Sigmoid colon (tissue), 7 donors: ENCODE measurements around the gene MEIOB. TPM values are rescaled to one million over a fixed set of nuclear protein-coding genes. Genes with fewer than 3 reads are reported as not detected.
A peak's percentile ranks its signal among the peaks of the same experiment; 100 is the strongest.
"Not testable (repeated sequence)": the region's sequence is repeated elsewhere in the genome, so short reads cannot be mapped to it uniquely, and the experiment has no call there.

Experiments
- DNase-seq: peaks from one replicate; pipeline ENCODE4 v3.0.0-alpha.2; 2019
- H3K27ac ChIP-seq, 4 donors: fragments of 200-600 bp; sonication (generic); one replicate each; pipeline ENCODE4 v1.5.1; 2016 to 2019; ENCODE audit warnings: mild to moderate bottlenecking in 1 of 4
- H3K27me3 ChIP-seq, 3 donors: fragments of 200-600 bp; sonication (generic); one replicate each; pipeline ENCODE4 v1.5.1; 2019; ENCODE audit warnings: mild to moderate bottlenecking in 1 of 3
- H3K36me3 ChIP-seq, 4 donors: fragments of 200-600 bp; sonication (generic); one replicate each; pipeline ENCODE4 v1.5.1; 2016 to 2019
- H3K4me1 ChIP-seq, 4 donors: fragments of 200-600 bp; sonication (generic); one replicate each; pipeline ENCODE4 v1.5.1; 2017 to 2019
- H3K4me3 ChIP-seq, 4 donors: fragments of 200-600 bp; sonication (generic); one replicate each; pipeline ENCODE4 v1.5.1; 2017 to 2019; ENCODE audit warnings: mild to moderate bottlenecking in 2 of 4, moderate library complexity in 1 of 4
- H3K9me3 ChIP-seq, 4 donors: fragments of 200-600 bp in 3 of 4; sonication (generic) in 3 of 4; one replicate each; pipeline versions ENCODE4 v1.5.1 to v1.6.1; 2013 to 2019
- EP300 ChIP-seq, 4 donors: sonication (generic); formaldehyde crosslinking; IDR thresholded peaks; one replicate each; pipeline ENCODE4 v1.6.1; 2017; ENCODE audit warnings: antibody characterized with exemption in 4 of 4
- POLR2A ChIP-seq, 2 donors: fragments of 450-650 bp; IDR thresholded peaks; one replicate each; pipeline ENCODE4 v1.6.1; 2016; ENCODE audit warnings: antibody characterized with exemption in 2 of 2, mild to moderate bottlenecking in 2 of 2, moderate library complexity in 2 of 2
- POLR2AphosphoS5 ChIP-seq, 4 donors: sonication (generic); formaldehyde crosslinking; IDR thresholded peaks; one replicate each; pipeline ENCODE4 v1.6.1; 2017; ENCODE audit warnings: antibody characterized with exemption in 4 of 4
- WGBS, 2 donors: extraction: QIAGEN DNeasy Blood & Tissue Kit; methylation state at CpG; one replicate each; pipeline ENCODE4 v1.1.7; 2013; 5-methylcytosine and 5-hydroxymethylcytosine counted together
- intact Hi-C: fragments of 100-400 bp; cut with DNase I; formaldehyde crosslinking; loops from one replicate; pipeline ENCODE4 v1.15.1; 2023
- polyA plus RNA-seq, 3 donors: library from polyadenylated mRNA; stranded (reverse); fragments of 200-250 nt; gene quantifications; one replicate each; pipeline ENCODE4 v1.2.3, GENCODE V29; 2013
- total RNA-seq, 4 donors: library from RNA; depleted of rRNA; stranded (reverse); fragments of >200 nt; gene quantifications; one replicate each; pipeline ENCODE4 v1.1.0, GENCODE V29; 2016
- TF ChIP-seq, protein P1 (sequence below), 4 experiments: fragments of 450-650 bp in 3 of 4; fragments of 200-600 bp in 1 of 4; IDR thresholded peaks; one replicate each; pipeline ENCODE4 v1.5.1; 2016 to 2019; ENCODE audit warnings: antibody characterized with exemption in 4 of 4, mild to moderate bottlenecking in 3 of 4, moderate library complexity in 2 of 4
- donor health status: healthy with polysubstance abuse.
- donor health status: Bipolar disorder and iron deficiency.
- donor health status: healthy.

MEIOB gene
- total and polyA plus RNA-seq, 7 donors = 0.10 TPM; not detected in 6

DNA sequence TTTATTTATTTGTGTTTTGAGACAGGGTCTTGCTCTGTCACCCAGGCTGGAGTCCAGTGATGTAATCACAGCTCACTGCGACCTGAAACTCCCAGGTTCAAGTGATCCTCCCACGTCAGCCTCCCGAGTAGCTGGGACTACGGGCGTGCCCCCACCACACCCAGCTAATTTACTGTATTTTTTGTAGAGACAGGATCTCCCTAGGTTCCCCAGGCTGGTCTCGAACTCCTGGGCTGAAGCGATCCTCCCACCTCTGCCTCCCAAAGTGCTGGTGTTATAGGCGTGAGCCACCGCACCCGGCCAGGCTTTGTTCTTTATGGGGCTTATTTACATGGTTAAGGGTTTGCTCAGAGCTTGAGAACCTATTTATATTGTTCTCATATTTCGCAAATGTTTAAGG lies 5.8 kb upstream of the MEIOB start:
- WGBS, 2 donors = 13 to 49% methylated on average over 11 of the region's 11 CpGs
- Histone ChIP-seq H3K4me1 (no peaks in the 10 kb centered on the region), H3K27me3 (peaks cover 0 to 50% (median 30%) of the 10 kb centered on the region in 3 donors), H3K9me3 (no peaks in the 10 kb centered on the region), H3K36me3 (no peaks in the 10 kb centered on the region), H3K4me3 (no peak overlapping the region), H3K27ac (no peak overlapping the region)
- peak; percentile 29 for DNase-seq
- intact Hi-C loops = no loop called here
- TF ChIP-seq POLR2AphosphoS5 (IDR thresholded peaks at IDR 0.05) (no peak), EP300 (IDR thresholded peaks at IDR 0.05) (no peak), POLR2A (IDR thresholded peaks at IDR 0.05) (no peak)
- TF ChIP-seq, protein P1, sequence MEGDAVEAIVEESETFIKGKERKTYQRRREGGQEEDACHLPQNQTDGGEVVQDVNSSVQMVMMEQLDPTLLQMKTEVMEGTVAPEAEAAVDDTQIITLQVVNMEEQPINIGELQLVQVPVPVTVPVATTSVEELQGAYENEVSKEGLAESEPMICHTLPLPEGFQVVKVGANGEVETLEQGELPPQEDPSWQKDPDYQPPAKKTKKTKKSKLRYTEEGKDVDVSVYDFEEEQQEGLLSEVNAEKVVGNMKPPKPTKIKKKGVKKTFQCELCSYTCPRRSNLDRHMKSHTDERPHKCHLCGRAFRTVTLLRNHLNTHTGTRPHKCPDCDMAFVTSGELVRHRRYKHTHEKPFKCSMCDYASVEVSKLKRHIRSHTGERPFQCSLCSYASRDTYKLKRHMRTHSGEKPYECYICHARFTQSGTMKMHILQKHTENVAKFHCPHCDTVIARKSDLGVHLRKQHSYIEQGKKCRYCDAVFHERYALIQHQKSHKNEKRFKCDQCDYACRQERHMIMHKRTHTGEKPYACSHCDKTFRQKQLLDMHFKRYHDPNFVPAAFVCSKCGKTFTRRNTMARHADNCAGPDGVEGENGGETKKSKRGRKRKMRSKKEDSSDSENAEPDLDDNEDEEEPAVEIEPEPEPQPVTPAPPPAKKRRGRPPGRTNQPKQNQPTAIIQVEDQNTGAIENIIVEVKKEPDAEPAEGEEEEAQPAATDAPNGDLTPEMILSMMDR (IDR thresholded peaks at IDR 0.05) = no peak

DNA sequence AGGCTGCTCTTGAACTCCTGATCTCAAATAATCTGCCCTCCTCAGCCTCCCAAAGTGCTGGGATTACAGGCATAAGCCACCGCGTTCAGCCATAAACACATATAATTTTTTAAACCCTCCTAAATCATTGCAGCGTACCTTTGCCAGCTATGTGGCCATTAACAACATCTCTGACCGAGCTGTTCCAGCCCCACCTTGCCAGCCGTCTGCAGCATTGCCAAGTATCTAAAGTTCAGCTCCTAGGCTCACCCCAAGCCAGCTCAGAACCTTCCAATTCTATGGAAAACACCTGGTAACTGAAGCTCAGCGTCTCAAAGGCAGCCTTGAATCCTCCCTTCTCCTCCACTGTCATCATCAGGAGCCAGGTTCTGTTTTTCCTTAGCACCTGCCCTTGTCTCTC lies 5.1 kb upstream of the MEIOB start:
- DNase-seq = peak; percentile 11
- Histone ChIP-seq H3K36me3 (no peaks in the 10 kb centered on the region), H3K27me3 (peaks cover 0 to 58% (median 37%) of the 10 kb centered on the region in 3 donors), H3K27ac (no peak overlapping the region), H3K4me1 (peaks cover 0 to 5% (median 2%) of the 10 kb centered on the region in 4 donors), H3K9me3 (peaks cover 0 to under 1% (median 0%) of the 10 kb centered on the region in 4 donors), H3K4me3 (no peak overlapping the region)
- WGBS, 2 donors = 13 to 38% methylated on average over 6 of the region's 6 CpGs
- intact Hi-C loops = no loop called here
- no peak for TF ChIP-seq POLR2A (IDR thresholded peaks at IDR 0.05)
- TF ChIP-seq EP300 (IDR thresholded peaks at IDR 0.05) = no peak
- no peak for TF ChIP-seq POLR2AphosphoS5 (IDR thresholded peaks at IDR 0.05)
- TF ChIP-seq, protein P1 (IDR thresholded peaks at IDR 0.05) = no peak

DNA sequence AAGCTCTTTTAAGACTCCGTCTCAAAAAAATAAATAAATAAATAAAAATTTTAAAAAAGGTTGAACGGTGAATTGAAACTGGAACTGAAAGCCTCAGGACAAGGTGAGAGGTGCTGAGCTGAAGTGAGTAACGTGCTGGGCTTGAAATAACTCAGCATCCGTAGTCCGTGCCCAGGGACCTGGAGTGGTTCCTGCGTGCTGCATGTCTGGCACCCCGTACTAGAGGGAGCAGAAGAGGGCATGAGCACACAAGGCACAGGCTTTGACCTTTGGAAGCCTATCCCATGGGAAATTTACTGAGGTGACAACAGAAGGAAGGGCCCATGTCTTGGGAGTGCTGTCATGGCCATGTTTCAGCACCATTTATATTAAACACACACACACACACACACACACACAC lies 4.5 kb upstream of the MEIOB start:
- TF ChIP-seq EP300 (IDR thresholded peaks at IDR 0.05) (no peak), POLR2A (IDR thresholded peaks at IDR 0.05) (no peak), POLR2AphosphoS5 (IDR thresholded peaks at IDR 0.05) (no peak)
- TF ChIP-seq, protein P1 (IDR thresholded peaks at IDR 0.05) = no peak
- intact Hi-C loops = no loop called here
- H3K4me3 ChIP-seq = no peak overlapping the region
- H3K27ac ChIP-seq = no peak overlapping the region
- peaks cover 0 to 3% (median 0%) of the 10 kb centered on the region in 4 donors for H3K9me3 ChIP-seq
- H3K36me3 ChIP-seq = no peaks in the 10 kb centered on the region
- peak; percentile 20 for DNase-seq
- 72% methylated on average over 7 of the region's 7 CpGs for WGBS, 2 donors
- peaks cover 3 to 62% (median 43%) of the 10 kb centered on the region in 3 donors for H3K27me3 ChIP-seq
- peaks cover 0 to 8% (median 3%) of the 10 kb centered on the region in 4 donors for H3K4me1 ChIP-seq

DNA sequence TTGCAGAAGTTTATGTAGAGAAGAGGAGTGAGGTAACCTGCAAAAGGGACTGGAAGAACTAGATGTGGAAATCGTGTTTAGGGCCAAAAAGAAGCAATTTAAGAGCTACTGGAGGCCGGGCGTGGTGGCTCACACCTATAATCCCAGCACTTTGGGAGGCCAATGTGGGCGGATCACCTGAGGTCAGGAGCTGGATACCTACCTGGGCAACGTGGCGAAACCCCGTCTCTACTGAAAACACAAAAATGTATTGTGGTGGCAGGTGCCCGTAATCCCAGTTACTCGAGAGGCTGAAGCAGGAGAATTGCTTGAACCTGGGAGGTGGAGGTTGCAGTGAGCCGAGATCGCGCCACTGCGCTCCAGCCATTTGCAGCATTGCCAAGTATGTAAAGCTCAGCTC lies 4.1 kb upstream of the MEIOB start:
- peaks cover 3 to 62% (median 43%) of the 10 kb centered on the region in 3 donors for H3K27me3 ChIP-seq
- H3K4me1 ChIP-seq, H3K9me3 ChIP-seq, H3K4me3 ChIP-seq, H3K27ac ChIP-seq, H3K36me3 ChIP-seq, intact Hi-C loops: not testable (repeated sequence)
- WGBS, 2 donors = 76 to 84% methylated on average over 13 of the region's 13 CpGs
- peak; percentile 8 for DNase-seq

DNA sequence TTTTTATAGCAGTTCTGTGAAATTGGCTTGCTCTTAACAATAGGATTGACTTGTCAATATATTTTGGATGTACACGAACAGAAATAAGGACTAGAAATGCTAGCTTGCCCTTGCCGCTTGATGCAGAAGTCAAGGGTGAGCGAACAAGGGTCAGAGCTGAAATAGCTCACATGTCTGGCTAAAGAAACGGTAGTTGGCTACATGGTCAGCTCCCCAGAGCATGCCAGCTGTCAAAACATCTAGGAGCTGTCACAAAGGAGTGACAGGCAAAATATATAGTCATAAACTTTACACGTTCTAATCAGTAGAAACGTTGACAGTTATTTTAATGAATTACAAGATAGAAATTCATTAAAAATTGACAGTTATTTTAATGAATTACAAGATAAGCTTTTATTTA lies 2.9 kb upstream of the MEIOB start:
- Histone ChIP-seq H3K27ac (no peak overlapping the region), H3K9me3 (peaks cover 0 to 3% (median 0%) of the 10 kb centered on the region in 4 donors), H3K36me3 (no peaks in the 10 kb centered on the region), H3K27me3 (peaks cover 3 to 56% (median 42%) of the 10 kb centered on the region in 3 donors), H3K4me3 (no peak overlapping the region), H3K4me1 (peaks cover 0 to 8% (median 3%) of the 10 kb centered on the region in 4 donors)
- WGBS, 2 donors = 52 to 59% methylated on average over 6 of the region's 6 CpGs
- no peak for DNase-seq
- intact Hi-C loops = no loop called here
- TF ChIP-seq POLR2AphosphoS5 (IDR thresholded peaks at IDR 0.05) (no peak), POLR2A (IDR thresholded peaks at IDR 0.05) (no peak), EP300 (IDR thresholded peaks at IDR 0.05) (no peak)
- TF ChIP-seq, protein P1 (IDR thresholded peaks at IDR 0.05) = no peak
